Panc1 (cell line): Measurements from ENCODE around the gene ZFYVE28. TPM values are rescaled to one million over a fixed set of nuclear protein-coding genes. Genes with fewer than 3 reads are reported as not detected.

Experiments used
- ATAC-seq: fragments of 200-7000 bp; cut with Tn5 transposase; 2 replicates; pipeline ENCODE4 v1.9.1; 2020; ENCODE audit warnings: mild to moderate bottlenecking, moderate library complexity
- BruUV-seq: library from RNA; stranded (reverse); fragments of 400-500 nt; replicated peaks from 2 replicates; lab custom pipeline; 2021; lab: Mats Ljungman, UMichigan
- CTCF ChIA-PET: fragments of 300-600 bp; sonication (Branson Sonifier 250); formaldehyde crosslinking; loops from one replicate; lab custom pipeline; 2022; ENCODE audit warnings: antibody characterized with exemption; lab: Charles Lee
- POLR2A ChIA-PET: fragments of 300-600 bp; sonication (Branson Sonifier 250); formaldehyde crosslinking; loops from one replicate; lab custom pipeline; 2022; ENCODE audit warnings: antibody characterized with exemption; lab: Charles Lee
- DNase-seq: peaks from one replicate; pipeline ENCODE4 v3.0.0-alpha.2; 2010; ENCODE audit warnings: low read depth, low spot score
- H3K27ac ChIP-seq: 2 replicates; pipeline ENCODE4 v1.5.1; 2011; ENCODE audit warnings: mild to moderate bottlenecking, low read length, inconsistent platforms
- H3K27me3 ChIP-seq: fragments of 200-500 bp; sonication (Bioruptor generic); 2 replicates; pipeline ENCODE4 v1.6.0; 2014; ENCODE audit warnings: low read length, inconsistent platforms; ENCODE audit not compliant: control insufficient read depth, insufficient read depth
- H3K36me3 ChIP-seq: fragments of 200-500 bp; sonication (Bioruptor generic); 2 replicates; pipeline ENCODE4 v1.5.1; 2014; ENCODE audit warnings: inconsistent platforms, mild to moderate bottlenecking, low read length, moderate library complexity; ENCODE audit not compliant: control insufficient read depth, insufficient read depth
- H3K4me1 ChIP-seq: 2 replicates; pipeline ENCODE4 v1.5.1; 2011; ENCODE audit warnings: inconsistent platforms, mild to moderate bottlenecking, low read length, moderate library complexity; ENCODE audit not compliant: control insufficient read depth, insufficient read depth
- H3K4me3 ChIP-seq, 2 experiments: 2 replicates each; pipeline ENCODE4 v1.5.1; 2011 to 2012; ENCODE audit warnings: low read depth in 2 of 2, low read length in 2 of 2, mild to moderate bottlenecking in 2 of 2, inconsistent platforms in 1 of 2, moderate library complexity in 1 of 2
- H3K9me3 ChIP-seq: fragments of 200-500 bp; sonication (Bioruptor generic); 2 replicates; pipeline ENCODE4 v1.5.1; 2014; ENCODE audit warnings: low read depth, mild to moderate bottlenecking, inconsistent platforms, low read length, moderate library complexity; ENCODE audit not compliant: control insufficient read depth, insufficient read depth
- CTCF ChIP-seq: fragments of 450-650 bp; IDR thresholded peaks from 2 replicates; pipeline ENCODE4 v1.5.1; 2017; ENCODE audit warnings: mild to moderate bottlenecking
- POLR2AphosphoS5 ChIP-seq: IDR thresholded peaks from 2 replicates; pipeline ENCODE4 v1.6.1; 2012; ENCODE audit warnings: mild to moderate bottlenecking, low read depth, low read length, moderate library complexity
- SIN3A ChIP-seq: IDR thresholded peaks from 2 replicates; pipeline ENCODE4 v1.6.1; 2012; ENCODE audit warnings: low read depth, mild to moderate bottlenecking, low read length, moderate library complexity, borderline replicate concordance; ENCODE audit not compliant: insufficient read depth
- TCF7L2 ChIP-seq: IDR thresholded peaks from 2 replicates; pipeline ENCODE4 v1.6.1; 2011; ENCODE audit warnings: mild to moderate bottlenecking, low read depth, low read length, inconsistent platforms
- in situ Hi-C: cut with HindIII; loops from 2 replicates; pipeline ENCODE4 v1.10.0; 2016; ENCODE audit warnings: low sequenced_read_pairs, low pct_unique_long_range_greater_than_20kb
- intact Hi-C: fragments of 100-400 bp; cut with micrococcal nuclease; formaldehyde crosslinking; loops from one replicate; pipeline ENCODE4 v1.10.0; 2022; ENCODE audit not compliant: unreplicated experiment
- total RNA-seq: library from RNA; stranded (reverse); gene quantifications from one replicate; pipeline ENCODE4 v1.2.1, GENCODE V29; 2021; ENCODE audit not compliant: unreplicated experiment
- TF ChIP-seq, protein P1 (sequence below), 2 experiments: IDR thresholded peaks; 2 replicates each; pipeline ENCODE4 v1.6.1; 2011 to 2012; ENCODE audit warnings: low read depth in 2 of 2, control low read depth in 1 of 2, low read length in 1 of 2, mild to moderate bottlenecking in 1 of 2, moderate library complexity in 1 of 2; ENCODE audit not compliant: insufficient read depth in 1 of 2

Gene ZFYVE28
- total RNA-seq, 1 experiment from 2014 or later, result 11.9 TPM

DNA sequence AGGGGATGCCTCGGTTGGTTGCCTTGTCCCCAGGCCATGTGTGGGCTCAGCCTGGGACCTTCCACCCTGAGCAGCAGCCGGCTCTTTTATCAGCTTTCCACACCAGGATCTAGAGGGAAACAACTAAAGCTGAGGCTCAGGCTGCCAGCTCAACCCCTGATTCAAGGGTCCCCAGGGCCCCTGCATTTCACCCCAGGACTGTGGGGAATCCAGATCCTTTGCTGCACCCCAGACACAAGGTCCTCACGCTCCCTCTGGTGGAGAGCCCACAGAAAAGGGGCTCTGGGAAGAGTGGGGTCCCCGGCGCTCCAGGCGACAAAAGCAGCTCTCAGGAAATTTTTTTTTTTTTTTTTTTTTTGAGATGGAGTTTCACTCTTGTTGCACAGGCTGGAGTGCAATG, 64.3 kb downstream of the ZFYVE28 start:
- CTCF ChIA-PET, result interaction anchor here (0.6 kb wide), 1 partner anchor 112 kb away, joined by 8 read pairs; the partner anchor contains the start of genes HAUS3 and POLN
- no peaks in the 10 kb centered on the region for H3K4me1 ChIP-seq
- no peak overlapping the region for H3K4me3 ChIP-seq
- POLR2A ChIA-PET, result no interaction called here
- no peaks in the 10 kb centered on the region for H3K27me3 ChIP-seq
- no TSS peak for BruUV-seq
- H3K9me3 ChIP-seq, result no peaks in the 10 kb centered on the region
- H3K36me3 ChIP-seq, result no peaks in the 10 kb centered on the region
- in situ Hi-C loops (no loop called here), intact Hi-C loops (no loop called here)
- DNase-seq (no peak), ATAC-seq (no peak)
- no peak for TF ChIP-seq POLR2AphosphoS5
- no peak for TF ChIP-seq CTCF
- no peak for TF ChIP-seq TCF7L2
- TF ChIP-seq SIN3A, result no peak
- TF ChIP-seq, protein P1, sequence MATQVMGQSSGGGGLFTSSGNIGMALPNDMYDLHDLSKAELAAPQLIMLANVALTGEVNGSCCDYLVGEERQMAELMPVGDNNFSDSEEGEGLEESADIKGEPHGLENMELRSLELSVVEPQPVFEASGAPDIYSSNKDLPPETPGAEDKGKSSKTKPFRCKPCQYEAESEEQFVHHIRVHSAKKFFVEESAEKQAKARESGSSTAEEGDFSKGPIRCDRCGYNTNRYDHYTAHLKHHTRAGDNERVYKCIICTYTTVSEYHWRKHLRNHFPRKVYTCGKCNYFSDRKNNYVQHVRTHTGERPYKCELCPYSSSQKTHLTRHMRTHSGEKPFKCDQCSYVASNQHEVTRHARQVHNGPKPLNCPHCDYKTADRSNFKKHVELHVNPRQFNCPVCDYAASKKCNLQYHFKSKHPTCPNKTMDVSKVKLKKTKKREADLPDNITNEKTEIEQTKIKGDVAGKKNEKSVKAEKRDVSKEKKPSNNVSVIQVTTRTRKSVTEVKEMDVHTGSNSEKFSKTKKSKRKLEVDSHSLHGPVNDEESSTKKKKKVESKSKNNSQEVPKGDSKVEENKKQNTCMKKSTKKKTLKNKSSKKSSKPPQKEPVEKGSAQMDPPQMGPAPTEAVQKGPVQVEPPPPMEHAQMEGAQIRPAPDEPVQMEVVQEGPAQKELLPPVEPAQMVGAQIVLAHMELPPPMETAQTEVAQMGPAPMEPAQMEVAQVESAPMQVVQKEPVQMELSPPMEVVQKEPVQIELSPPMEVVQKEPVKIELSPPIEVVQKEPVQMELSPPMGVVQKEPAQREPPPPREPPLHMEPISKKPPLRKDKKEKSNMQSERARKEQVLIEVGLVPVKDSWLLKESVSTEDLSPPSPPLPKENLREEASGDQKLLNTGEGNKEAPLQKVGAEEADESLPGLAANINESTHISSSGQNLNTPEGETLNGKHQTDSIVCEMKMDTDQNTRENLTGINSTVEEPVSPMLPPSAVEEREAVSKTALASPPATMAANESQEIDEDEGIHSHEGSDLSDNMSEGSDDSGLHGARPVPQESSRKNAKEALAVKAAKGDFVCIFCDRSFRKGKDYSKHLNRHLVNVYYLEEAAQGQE (IDR thresholded peaks at IDR 0.05; ENCODE audit: insufficient read depth in 1 of 2, low read depth in 2 of 2, low read length in 1 of 2), result no peak
- no peak overlapping the region for H3K27ac ChIP-seq

DNA sequence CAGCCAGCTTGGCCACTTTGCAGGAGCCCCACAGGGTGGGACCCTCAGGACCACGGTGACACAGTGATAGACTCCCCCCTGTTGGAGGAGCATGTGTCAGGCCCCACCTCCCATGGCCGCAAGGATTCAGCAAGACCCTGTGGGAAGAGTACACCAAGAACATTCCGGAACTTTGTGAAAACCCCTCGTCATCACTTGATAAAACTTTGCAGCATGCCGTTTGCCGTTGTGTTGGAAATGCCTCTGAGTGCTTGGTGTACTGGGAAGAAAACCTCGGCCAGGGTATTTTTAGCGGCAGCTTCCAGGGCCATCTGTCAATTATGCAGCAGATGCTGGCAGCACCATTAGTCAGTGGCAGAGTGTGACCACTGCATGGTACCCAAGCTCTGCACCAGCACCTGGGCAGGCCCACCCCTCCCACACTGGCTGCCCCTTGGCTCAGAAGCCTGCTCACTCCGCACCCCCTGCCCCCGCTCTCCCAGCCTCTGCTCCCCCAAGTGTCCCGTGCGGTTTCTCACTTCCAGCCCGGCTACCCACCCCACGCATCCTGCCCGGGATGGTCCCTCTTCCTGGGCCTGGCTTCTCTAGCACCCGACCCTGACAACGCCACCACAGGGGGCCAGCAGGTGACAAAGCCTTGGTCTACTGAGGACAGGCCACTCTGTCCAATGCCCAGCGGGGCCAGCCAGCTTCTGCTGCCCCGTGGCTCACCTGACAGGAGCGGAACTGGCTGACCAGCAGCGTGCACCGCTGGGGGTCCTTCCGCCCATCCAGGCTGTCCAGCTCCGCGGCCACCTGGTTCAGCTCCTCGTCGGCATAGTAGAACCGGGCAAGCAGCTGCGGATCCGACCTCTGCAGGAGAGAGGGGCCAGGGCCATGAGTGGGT, 65.0 kb downstream of the ZFYVE28 start:
- Histone ChIP-seq H3K27ac (no peak overlapping the region), H3K9me3 (no peaks in the 10 kb centered on the region), H3K4me1 (no peaks in the 10 kb centered on the region), H3K4me3 (no peak overlapping the region), H3K27me3 (no peaks in the 10 kb centered on the region), H3K36me3 (no peaks in the 10 kb centered on the region)
- no peak for TF ChIP-seq POLR2AphosphoS5
- no peak for TF ChIP-seq SIN3A
- no peak for TF ChIP-seq CTCF
- BruUV-seq, result no TSS peak
- ChIA-PET POLR2A (no interaction called here), CTCF (interaction anchor here (0.6 kb wide), 1 partner anchor 112 kb away, joined by 8 read pairs; the partner anchor contains the start of genes HAUS3 and POLN)
- in situ Hi-C loops, result no loop called here
- DNase-seq (no peak), ATAC-seq (no peak)
- intact Hi-C loops, result no loop called here
